Fibroblast of skin of right biceps (primary cell): ENCODE measurements around the gene DCUN1D2.
"Not testable (repeated sequence)": the region's sequence is repeated elsewhere in the genome, so short reads cannot be mapped to it uniquely, and the experiment has no call there.

Source experiments
- DNase-seq: peaks from one replicate; pipeline ENCODE4 v3.0.0-alpha.2; 2013

The DCUN1D2 gene

DNA sequence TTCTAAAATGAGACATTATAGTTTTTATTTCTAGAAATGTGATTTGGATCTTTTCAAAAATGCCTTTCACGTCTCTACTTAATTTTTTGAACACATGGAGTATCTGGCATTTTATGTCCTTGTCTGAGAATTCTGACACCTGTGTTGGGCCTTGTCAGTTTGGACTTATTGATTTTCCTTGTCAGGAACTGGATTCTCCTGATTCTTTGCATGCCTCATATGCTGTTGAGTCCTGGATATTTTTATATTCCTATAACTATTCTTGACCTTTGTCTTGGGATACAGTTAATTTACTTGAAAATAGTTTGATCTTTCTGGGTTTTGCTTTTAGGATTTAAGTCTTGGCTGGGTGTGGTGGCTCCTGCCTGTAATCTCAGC lies 47.5 kb downstream of the DCUN1D2 start:
- DNase-seq: no peak

DNA sequence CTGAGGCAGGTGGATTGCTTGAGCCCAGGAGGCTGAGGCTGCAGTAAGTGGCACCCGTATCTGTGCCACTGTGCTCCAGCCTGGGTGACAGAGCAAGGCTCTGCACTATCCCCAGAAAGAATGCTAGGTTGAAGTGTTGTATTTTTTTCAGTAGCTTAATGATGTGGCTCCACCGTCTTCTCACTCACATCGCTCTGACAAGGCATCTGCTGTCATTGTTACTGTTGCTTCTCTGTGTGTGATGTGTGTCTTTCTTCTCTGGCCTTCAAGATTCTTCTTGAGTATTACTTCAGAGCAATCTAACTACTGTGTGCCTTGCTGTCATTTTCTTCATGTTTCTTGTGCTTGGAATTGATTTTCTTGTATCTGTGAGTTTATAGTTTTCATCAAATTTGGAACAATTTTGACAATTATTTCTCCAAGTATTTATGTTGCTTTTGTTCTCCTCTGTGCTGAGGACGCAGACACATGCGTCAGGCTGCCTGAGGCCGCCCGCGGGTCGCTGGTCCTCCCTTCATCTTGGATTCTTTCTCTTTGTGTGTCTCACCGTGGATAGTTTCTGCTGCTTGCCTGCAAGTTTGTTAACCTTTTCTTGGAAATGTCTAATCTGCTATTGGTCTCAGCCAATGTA lies 48.0 kb downstream of the DCUN1D2 start:
- no peak for DNase-seq

GRCh38 chr13:113441661-113442060 lies 48.9 kb downstream of the DCUN1D2 start:
- no peak for DNase-seq

DNA sequence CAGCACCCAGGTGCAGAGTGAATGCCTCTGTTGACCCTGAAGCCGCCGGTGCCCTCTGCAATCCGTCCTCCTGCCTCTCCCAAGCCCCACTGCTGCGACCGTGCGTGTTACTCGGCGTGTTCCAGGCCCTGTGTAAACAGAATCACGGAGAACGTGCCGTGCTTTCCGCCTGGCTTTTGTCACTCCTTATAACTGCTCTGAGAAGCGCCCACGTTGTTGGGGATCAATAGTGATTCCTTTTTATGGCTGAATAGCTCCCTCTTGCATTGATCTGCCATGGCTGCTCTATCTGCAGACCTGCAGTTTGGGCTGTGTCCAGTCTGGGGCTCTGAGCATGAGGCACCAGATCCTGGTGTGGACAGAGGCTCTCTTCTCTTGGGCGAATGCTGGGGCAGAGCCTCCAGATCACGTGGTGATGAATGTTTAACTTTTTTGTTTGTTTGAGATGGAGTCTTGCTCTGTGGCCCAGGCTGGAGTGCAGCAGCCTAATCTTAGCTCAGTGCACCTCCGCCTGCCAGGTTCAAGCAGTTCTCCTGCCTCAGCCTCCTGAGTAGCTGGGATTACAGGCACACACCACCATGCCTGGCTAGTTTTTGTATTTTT lies 53.0 kb downstream of the DCUN1D2 start:
- no peak for DNase-seq

- DNase-seq: not testable (repeated sequence)
Observed at GRCh38 chr13:113436866-113437265, 53.6 kb downstream of the DCUN1D2 start.

DNA sequence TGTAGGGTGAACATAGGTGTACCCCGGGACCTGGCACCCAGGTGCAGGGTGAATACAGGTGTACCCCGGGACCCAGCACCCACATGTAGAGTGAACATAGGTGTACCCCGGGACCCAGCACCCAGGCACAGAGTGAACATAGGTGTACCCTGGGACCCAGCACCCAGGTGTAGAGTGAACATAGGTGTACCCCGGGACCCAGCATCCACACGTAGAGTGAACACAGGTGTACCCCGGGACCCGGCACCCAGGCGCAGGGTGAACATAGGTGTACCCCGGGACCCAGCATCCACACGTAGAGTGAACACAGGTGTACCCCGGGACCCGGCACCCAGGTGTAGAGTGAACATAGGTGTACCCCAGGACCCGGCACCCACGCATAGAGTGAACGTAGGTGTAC lies 54.6 kb downstream of the DCUN1D2 start:
- not testable (repeated sequence) for DNase-seq

- no peak for DNase-seq
Observed at GRCh38 chr13:113433391-113433916, 57.1 kb downstream of the DCUN1D2 start.

- DNase-seq: no peak
Observed at GRCh38 chr13:113432506-113433270, 57.8 kb downstream of the DCUN1D2 start.

DNA sequence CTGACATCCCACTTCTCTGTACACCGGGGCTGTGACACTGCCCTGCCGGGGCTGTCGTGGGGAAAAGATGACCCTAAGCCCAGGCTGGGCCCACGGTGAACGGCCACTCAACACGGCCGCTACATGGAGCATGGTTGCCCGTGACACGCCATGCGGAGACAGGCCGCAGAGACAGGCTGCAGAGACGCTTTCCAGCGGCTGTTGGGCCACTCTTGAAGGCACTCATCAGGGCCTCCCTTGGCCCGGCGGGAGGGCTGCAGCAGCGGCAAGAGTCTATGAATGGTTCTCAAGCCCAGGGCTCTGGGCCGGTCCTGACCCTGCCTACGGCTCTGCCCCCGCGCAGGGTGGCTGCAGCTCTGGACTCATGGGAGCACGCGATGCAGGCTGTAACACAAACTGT lies 59.3 kb downstream of the DCUN1D2 start:
- no peak for DNase-seq

GRCh38 chr13:113430378-113431110 lies 60.0 kb downstream of the DCUN1D2 start:
- DNase-seq: no peak

- no peak for DNase-seq
Observed at GRCh38 chr13:113429608-113429985, 60.9 kb downstream of the DCUN1D2 start.

GRCh38 chr13:113428871-113429607 lies 61.5 kb downstream of the DCUN1D2 start:
- DNase-seq: no peak

GRCh38 chr13:113428469-113428865 lies 62.0 kb downstream of the DCUN1D2 start:
- DNase-seq: no peak

DNA sequence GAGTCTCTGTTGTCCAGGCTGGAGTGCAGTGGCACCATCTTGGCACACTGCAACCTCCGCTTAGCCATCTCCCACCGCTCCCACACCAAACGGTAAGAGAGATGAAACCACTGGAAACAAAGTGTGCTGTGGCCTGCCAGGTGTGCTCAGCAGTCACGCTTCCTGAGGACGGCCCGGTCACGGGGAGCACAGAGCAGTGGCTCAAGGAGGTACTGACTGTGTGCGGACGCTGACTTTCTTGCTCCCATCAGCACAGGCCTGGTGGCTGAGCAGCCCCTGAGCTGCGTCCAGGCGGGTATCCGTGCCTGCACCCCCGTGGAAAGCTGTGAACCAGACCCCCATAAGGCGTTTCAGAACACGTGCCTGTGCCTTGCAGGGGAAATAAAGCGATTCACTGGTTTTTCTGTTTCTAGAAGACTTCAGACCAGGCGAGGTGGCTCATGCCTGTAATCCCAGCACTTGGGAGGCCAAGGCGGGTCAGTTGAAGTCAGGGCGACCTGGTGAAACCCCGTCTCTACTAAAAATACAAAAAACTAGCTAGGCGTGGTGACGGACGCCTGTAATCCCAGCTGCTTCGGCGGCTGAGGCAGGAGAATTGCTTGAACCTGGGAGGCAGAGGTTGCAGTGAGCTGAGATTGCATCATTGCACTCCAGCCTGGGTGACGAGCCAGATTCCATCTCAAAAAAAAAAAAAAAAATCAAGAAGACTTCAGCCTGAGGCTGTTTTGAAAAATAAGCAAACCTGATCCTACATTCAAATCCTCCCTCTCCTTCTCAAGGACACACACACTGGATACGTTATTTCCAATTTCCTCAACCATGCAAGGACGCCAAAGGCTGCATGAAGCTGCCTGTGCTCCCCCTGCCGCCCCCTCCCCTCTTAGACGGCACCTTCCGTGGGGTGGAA lies 62.7 kb downstream of the DCUN1D2 start:
- DNase-seq: peak; percentile 10

- no peak for DNase-seq
Observed at GRCh38 chr13:113426591-113426986, 63.9 kb downstream of the DCUN1D2 start.

DNA sequence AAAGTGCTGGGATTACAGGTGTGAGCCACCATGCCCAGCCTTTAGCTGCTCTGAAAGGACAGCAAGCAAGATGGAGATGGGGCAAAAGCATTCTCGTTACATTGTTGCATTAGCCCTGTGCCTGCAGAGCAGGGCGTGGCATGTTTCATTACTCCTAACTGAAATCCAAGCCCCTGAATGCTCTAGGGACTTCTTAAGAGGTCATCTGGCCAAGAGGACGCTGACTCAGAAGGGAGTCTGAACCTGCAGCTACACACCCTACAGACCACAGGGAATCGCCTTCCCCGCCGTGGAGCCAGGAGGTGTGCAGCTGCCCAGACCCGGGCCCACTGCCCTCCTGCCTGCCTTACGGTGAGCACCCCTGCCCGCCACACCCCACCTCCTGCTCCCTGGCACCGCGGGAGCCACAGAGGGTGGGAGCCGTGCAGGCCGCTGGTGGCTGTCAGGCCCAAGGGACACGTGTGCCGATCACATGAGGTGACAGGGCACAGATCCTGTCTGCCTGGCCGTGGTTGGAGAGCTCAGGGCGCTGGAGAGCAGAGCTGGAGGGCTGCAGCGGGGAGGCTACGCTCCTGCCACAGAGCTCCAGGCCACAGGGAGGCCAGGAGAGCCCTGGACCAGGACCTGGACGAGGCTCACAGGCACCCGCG lies 64.4 kb downstream of the DCUN1D2 start:
- no peak for DNase-seq

DNA sequence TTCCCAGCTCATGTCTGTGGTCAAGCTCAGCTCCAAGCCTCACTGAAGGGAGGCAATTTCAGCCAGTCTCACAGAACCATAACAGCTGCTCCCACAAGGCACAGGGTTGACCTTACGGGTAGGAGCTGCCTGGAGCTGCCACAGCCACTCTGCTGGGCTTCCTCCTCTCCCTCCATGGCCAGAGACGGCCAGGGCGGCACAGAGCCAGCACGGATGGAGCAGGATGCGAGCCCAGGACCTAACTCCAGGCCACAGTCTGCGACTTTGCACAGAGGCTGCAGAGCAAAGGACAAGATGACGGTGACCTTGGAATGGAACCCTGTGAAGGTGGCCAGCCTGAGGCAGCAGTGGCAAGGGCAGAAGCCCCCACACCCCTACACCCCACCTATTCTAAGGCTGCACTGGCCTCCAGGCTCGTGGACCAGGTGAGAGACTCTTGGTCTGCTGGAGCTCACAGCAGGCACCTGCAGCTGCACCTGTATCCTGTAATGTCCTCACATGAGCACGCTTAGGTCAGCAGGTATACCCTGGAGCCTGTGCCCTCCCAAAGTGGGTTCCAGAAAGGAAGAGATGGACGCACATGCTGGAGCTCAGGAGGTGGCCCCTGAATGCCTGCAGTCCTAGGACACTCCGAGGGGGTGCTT lies 66.9 kb downstream of the DCUN1D2 start:
- DNase-seq: no peak

- no peak for DNase-seq
Observed at GRCh38 chr13:113422807-113423519, 67.5 kb downstream of the DCUN1D2 start.

DNA sequence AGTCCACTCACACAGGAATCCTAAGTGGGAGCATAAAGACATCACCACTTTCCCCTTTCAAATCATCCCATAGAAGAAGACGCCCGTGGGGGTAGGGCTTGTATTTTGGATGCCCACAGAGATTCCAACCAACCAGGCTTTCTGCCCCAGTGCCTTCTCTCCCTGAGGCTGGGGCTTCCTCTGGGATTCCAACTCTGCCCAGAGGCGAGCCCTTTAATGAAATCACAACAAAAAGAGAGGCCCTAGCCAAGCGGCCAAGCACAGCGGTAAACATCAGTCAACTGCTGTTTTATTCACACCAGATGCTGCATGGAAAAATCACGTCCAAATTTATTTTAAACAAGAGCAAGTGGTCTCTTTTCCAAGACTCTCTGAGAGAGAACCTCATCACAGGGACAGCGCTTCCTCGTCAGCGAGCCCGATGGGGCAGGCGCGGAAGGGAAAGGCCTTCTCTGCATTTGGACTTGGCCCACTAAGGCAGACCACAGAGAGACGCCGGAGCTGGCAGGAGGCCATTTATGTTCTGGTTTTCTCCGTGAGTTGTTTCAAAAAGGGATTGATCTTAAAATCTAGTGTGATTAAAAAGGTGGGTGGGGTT lies 68.7 kb downstream of the DCUN1D2 start:
- peak; percentile 37 for DNase-seq
